ENCODE data around the gene ZFYVE9.

ZFYVE9 gene

DNA sequence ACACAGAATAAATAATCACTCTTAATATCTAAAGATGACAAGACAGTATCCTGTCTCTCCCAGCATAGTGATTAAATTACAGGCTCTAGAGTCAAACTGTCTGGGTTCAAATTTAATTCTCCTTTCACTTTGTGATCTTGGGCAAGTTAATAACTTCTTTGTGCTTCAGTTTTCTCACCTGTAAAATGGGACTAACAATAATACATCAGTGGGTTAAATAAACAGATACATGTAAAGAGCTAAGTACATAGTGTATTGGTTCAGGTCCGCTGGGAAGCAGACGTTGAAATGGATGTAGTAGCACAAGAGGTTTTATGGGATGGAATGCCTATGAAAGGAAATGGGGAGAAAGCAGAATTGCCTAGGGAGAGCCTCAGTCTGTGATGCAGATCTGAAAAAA, 10.7 kb downstream of the ZFYVE9 start:
- DNase-seq (ENCODE audit: low read depth): no peak
- no peak overlapping the region for H3K4me3 ChIP-seq (ENCODE audit: control insufficient read depth, low read depth, low read length)
- TF ChIP-seq, protein P1, sequence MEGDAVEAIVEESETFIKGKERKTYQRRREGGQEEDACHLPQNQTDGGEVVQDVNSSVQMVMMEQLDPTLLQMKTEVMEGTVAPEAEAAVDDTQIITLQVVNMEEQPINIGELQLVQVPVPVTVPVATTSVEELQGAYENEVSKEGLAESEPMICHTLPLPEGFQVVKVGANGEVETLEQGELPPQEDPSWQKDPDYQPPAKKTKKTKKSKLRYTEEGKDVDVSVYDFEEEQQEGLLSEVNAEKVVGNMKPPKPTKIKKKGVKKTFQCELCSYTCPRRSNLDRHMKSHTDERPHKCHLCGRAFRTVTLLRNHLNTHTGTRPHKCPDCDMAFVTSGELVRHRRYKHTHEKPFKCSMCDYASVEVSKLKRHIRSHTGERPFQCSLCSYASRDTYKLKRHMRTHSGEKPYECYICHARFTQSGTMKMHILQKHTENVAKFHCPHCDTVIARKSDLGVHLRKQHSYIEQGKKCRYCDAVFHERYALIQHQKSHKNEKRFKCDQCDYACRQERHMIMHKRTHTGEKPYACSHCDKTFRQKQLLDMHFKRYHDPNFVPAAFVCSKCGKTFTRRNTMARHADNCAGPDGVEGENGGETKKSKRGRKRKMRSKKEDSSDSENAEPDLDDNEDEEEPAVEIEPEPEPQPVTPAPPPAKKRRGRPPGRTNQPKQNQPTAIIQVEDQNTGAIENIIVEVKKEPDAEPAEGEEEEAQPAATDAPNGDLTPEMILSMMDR (IDR thresholded peaks at IDR 0.05; ENCODE audit: control insufficient read depth, insufficient read depth, low read depth, low read length, missing control alignments): no peak

DNA sequence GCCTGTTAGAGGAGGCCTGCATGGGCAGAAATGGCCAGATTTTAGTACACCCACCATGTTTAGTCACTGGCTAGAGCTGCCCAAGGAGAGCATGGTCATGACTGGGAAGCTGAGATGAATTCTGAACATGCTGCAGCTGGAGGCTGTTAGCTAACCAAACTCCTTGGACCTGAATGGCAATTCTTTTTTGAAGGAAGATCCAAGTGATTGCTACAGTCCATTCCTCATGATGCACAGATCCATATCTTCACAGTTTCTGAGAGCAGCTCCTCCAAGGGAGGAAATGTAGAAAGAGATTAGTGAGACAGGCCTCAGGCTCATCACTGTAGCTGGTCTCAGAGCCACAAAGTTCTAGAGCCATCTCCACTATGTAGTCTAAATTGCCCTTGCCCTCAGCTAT, 11.1 kb downstream of the ZFYVE9 start:
- no peak overlapping the region for H3K4me3 ChIP-seq (ENCODE audit: control insufficient read depth, low read depth, low read length)
- DNase-seq (ENCODE audit: low read depth): no peak
- TF ChIP-seq, protein P1 (IDR thresholded peaks at IDR 0.05; ENCODE audit: control insufficient read depth, insufficient read depth, low read depth, low read length, missing control alignments): no peak

DNA sequence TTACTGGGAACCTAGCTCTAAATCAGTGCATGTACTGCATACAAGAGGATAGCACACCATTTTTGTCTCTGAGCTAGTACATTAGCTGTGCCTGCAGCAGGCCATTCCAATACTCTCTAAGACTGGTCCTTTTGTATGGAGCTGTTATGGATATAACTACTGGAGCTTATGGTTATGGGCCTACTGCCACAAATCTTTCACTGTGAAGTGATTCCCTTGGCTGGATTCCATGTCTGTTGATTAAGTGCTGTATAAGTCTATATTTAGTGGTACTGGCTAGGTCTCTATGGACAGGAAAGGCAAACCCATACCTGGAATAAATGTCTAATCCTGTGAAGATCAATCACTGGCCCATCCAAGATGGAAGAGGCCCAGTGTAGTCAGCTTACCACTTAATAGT, 12.0 kb downstream of the ZFYVE9 start:
- TF ChIP-seq, protein P1 (IDR thresholded peaks at IDR 0.05; ENCODE audit: control insufficient read depth, insufficient read depth, low read depth, low read length, missing control alignments): no peak
- H3K4me3 ChIP-seq (ENCODE audit: control insufficient read depth, low read depth, low read length): no peak overlapping the region
- no peak for DNase-seq (ENCODE audit: low read depth)

DNA sequence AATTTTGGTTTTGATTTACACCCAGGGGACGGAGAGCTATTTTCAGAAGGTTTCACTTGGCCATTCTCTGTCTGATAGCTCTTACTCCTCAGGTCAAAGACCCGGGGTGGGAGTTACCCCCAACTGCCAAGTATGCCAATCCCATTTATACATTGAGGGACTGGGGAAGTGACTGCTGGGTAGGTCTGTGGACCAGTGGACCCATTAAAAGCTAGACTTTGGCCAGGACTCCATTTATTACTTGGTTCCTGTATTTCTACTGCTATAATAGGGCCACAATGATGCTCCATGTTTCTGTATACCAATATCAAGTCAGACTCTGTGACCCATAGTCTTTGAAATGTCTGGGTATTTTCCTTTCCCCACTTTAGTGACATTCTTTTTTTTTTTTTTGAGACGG, 14.6 kb downstream of the ZFYVE9 start:
- TF ChIP-seq, protein P1 (IDR thresholded peaks at IDR 0.05; ENCODE audit: control insufficient read depth, insufficient read depth, low read depth, low read length, missing control alignments): no peak
- H3K4me3 ChIP-seq (ENCODE audit: control insufficient read depth, low read depth, low read length): no peak overlapping the region
- DNase-seq (ENCODE audit: low read depth): no peak

DNA sequence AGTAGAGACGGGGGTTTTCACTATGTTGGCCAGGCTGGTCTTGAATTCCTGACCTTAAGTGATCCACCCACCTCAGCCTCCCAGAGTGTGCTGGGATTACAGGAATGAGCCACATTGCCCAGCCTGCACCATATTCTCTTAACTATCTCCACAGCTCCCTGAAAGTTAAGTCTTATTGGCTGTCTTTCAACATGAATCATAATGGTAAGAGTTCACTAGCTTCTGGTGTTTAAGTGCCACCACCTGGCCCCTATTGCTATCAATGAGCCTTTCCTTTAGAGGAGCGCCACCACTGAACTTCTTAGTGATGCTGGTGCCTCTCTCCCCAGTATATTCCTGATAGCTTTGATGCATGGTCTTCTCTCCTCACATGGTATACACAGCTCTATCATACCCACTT, 15.7 kb downstream of the ZFYVE9 start:
- no peak overlapping the region for H3K4me3 ChIP-seq (ENCODE audit: control insufficient read depth, low read depth, low read length)
- TF ChIP-seq, protein P1 (IDR thresholded peaks at IDR 0.05; ENCODE audit: control insufficient read depth, insufficient read depth, low read depth, low read length, missing control alignments): no peak
- DNase-seq (ENCODE audit: low read depth): no peak

DNA sequence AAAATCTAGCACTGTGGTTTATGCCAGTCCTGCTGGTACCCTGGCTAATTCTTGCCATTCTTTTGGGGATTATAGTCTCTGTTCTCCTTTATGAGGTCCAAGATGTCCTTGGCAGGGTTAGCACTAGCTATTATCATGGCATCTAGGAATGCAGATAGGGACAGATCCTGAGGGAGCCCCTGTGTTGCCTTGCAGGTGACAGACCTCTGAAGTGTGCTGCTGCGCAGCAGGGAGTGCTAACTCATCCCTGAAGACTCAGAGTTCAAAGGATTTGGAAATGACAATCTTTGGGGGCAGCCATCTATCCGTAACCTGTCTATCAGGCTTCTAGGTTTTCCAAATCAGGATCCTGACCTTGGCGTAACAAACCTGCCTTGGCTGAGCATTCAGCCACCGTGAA, 16.3 kb downstream of the ZFYVE9 start:
- TF ChIP-seq, protein P1 (IDR thresholded peaks at IDR 0.05; ENCODE audit: control insufficient read depth, insufficient read depth, low read depth, low read length, missing control alignments): no peak
- no peak for DNase-seq (ENCODE audit: low read depth)
- H3K4me3 ChIP-seq (ENCODE audit: control insufficient read depth, low read depth, low read length): no peak overlapping the region

All from AG09309 (cell line).